ENCODE results near the gene AUTS2. TPM values are rescaled to one million over a fixed set of nuclear protein-coding genes. Genes with fewer than 3 reads are reported as not detected.

Gene AUTS2
- total RNA-seq, 1 experiment from 2014 or later = 256 TPM

GRCh38 chr7:69839782-69840181 lies 241.5 kb downstream of the AUTS2 start:
- H4K20me1 ChIP-seq (ENCODE audit: control insufficient read depth, insufficient read depth, insufficient read length) = no peaks in the 10 kb centered on the region
- H4K91ac ChIP-seq (ENCODE audit: insufficient read length, low read depth, low read length) = no peak overlapping the region
- Mint-ChIP-seq H3K27me3 (ENCODE audit: low read depth) (no peaks in the 10 kb centered on the region), H3K9me3 (no peaks in the 10 kb centered on the region), H3K36me3 (ENCODE audit: insufficient read depth in 1 of 3, low read depth in 3 of 3) (no peaks in the 10 kb centered on the region), H3K4me3 (no peak overlapping the region), H3K27ac (no peak overlapping the region), H3K4me1 (peaks cover 52 to 63% of the 10 kb centered on the region in 2 experiments)
- no peak overlapping the region for H2AK5ac ChIP-seq (ENCODE audit: insufficient read length, low read length)
- no peak overlapping the region for H3K14ac ChIP-seq (ENCODE audit: insufficient read depth, low read length)
- no peak overlapping the region for H2BK20ac ChIP-seq (ENCODE audit: low read depth, low read length, poor library complexity, severe bottlenecking)
- no peak overlapping the region for H3K4me2 ChIP-seq (ENCODE audit: insufficient read depth, insufficient read length, low read length)
- no peak for TF ChIP-seq CTCF (conservative IDR thresholded peaks at IDR 0.05)
- no peak overlapping the region for H3K4ac ChIP-seq (ENCODE audit: low read depth, low read length)
- H3K23me2 ChIP-seq (ENCODE audit: insufficient read length, low read depth, low read length, poor library complexity, severe bottlenecking) = no peaks in the 10 kb centered on the region
- H3K9me3 ChIP-seq (ENCODE audit: control insufficient read depth, low read depth, low read length) = no peaks in the 10 kb centered on the region
- H3K79me2 ChIP-seq (ENCODE audit: insufficient read depth, low read length) = no peaks in the 10 kb centered on the region
- peaks cover 8% of the 10 kb centered on the region; the same call in 1 of the 2 replicates for H3K4me1 ChIP-seq (ENCODE audit: insufficient read depth, low read length)
- no peak overlapping the region for H3K18ac ChIP-seq (ENCODE audit: insufficient read length, low read depth, low read length)
- H3K27me3 ChIP-seq (ENCODE audit: insufficient read depth, low read length) = no peaks in the 10 kb centered on the region
- DNase-seq = no peak
- no peak overlapping the region for H2AFZ ChIP-seq (ENCODE audit: low read length)
- H3K56ac ChIP-seq (ENCODE audit: insufficient read length, low read depth, low read length) = no peak overlapping the region
- no peak overlapping the region for H3K27ac ChIP-seq (ENCODE audit: insufficient read length, low read depth, low read length)
- no peak overlapping the region for H3K23ac ChIP-seq (ENCODE audit: insufficient read length, low read depth, low read length)
- H3K9ac ChIP-seq (ENCODE audit: extremely low read depth, insufficient read length, low read length) = no peak overlapping the region
- H4K8ac ChIP-seq (replicated peaks; ENCODE audit: insufficient read length, low read depth, low read length) = no peak overlapping the region
- no peak overlapping the region for H4K5ac ChIP-seq (ENCODE audit: insufficient read length, low read depth, low read length)
- WGBS (ENCODE audit: extremely low coverage, insufficient read length, low lambda C conversion rate) = no CpG with 5 or more reads among the region's 2 CpGs
- no peak overlapping the region for H2BK5ac ChIP-seq (ENCODE audit: insufficient read length, low read length)
- H2BK12ac ChIP-seq (ENCODE audit: insufficient read length, low read depth, low read length) = no peak overlapping the region
- no peak overlapping the region for H3T11ph ChIP-seq (ENCODE audit: low read length)
- no peak overlapping the region for H2BK15ac ChIP-seq (ENCODE audit: low read depth, low read length)
- H2BK120ac ChIP-seq (ENCODE audit: low read depth, low read length, poor library complexity, severe bottlenecking) = no peak overlapping the region
- no peaks in the 10 kb centered on the region for H3K79me1 ChIP-seq (ENCODE audit: insufficient read depth, low read depth, low read length, poor library complexity, severe bottlenecking)

Data from H9 (cell line).